Measurements from ENCODE around the gene PGS1. TPM values are rescaled to one million over a fixed set of nuclear protein-coding genes. Genes with fewer than 3 reads are reported as not detected.

The PGS1 gene
- total RNA-seq, 5 donors from 2014 or later (not counting 1 experiment from before 2014, with no cell fraction given): 60.5 to 87.2 (median 78.9) TPM

GRCh38 chr17:78366109-78366848 lies 12.2 kb upstream of the PGS1 start:
- ATAC-seq (replicated peaks in 1 of 4) (no peak), DNase-seq (no peak)
- Mint-ChIP-seq H3K4me1 (peaks cover 0 to 6% (median 4%) of the 10 kb centered on the region in 3 donors), H3K27me3 (peaks cover 0 to 5% of the 10 kb centered on the region in 2 donors), H3K4me3 (no peak overlapping the region), H3K36me3 (no peaks in the 10 kb centered on the region), H3K9me3 (no peaks in the 10 kb centered on the region), H3K27ac (no peak overlapping the region)
- CTCF ChIA-PET: interaction anchor here in 1 of 2 donors (0.5 kb wide), 1 partner anchor 191 kb away, joined by 3 read pairs; no protein-coding TSS in a partner anchor
- Histone ChIP-seq H3K4me1 (ENCODE audit: control insufficient read depth in 1 of 2, extremely low read depth in 1 of 2, insufficient read depth in 2 of 2, low read length in 2 of 2) (peaks cover 0 to 7% of the 10 kb centered on the region in 2 experiments), H3K36me3 (ENCODE audit: control insufficient read depth in 2 of 2, extremely low read depth in 1 of 2, insufficient read depth in 1 of 2, low read length in 1 of 2) (no peaks in the 10 kb centered on the region), H3K4me3 (ENCODE audit: control insufficient read depth in 1 of 2, extremely low read depth in 1 of 2, low read length in 1 of 2) (no peak overlapping the region), H3K9me3 (no peaks in the 10 kb centered on the region), H3K27ac (ENCODE audit: low read length) (no peak overlapping the region), H3K27me3 (replicated peaks in 1 of 2; ENCODE audit: control insufficient read depth in 2 of 2, extremely low read depth in 1 of 2, insufficient read depth in 2 of 2, low read length in 1 of 2) (peaks cover 0 to 24% of the 10 kb centered on the region in 2 experiments)
- 88% methylated on average over 14 of the region's 18 CpGs for WGBS (ENCODE audit: insufficient coverage)
- POLR2A ChIA-PET: no interaction called here

- ATAC-seq (replicated peaks in 1 of 4) (no peak), DNase-seq (no peak)
- ChIA-PET POLR2A (no interaction called here), CTCF (no interaction called here)
- no peaks in the 10 kb centered on the region for H3K9me3 Mint-ChIP-seq
- peaks cover 0 to 5% (median 4%) of the 10 kb centered on the region in 3 donors for H3K4me1 Mint-ChIP-seq
- Histone ChIP-seq H3K4me1 (ENCODE audit: control insufficient read depth in 1 of 2, extremely low read depth in 1 of 2, insufficient read depth in 2 of 2, low read length in 2 of 2) (peaks cover 0 to 6% of the 10 kb centered on the region in 2 experiments), H3K36me3 (ENCODE audit: control insufficient read depth in 2 of 2, extremely low read depth in 1 of 2, insufficient read depth in 1 of 2, low read length in 1 of 2) (no peaks in the 10 kb centered on the region), H3K4me3 (ENCODE audit: control insufficient read depth in 1 of 2, extremely low read depth in 1 of 2, low read length in 1 of 2) (no peak overlapping the region), H3K27ac (ENCODE audit: low read length) (no peak overlapping the region), H3K9me3 (no peaks in the 10 kb centered on the region), H3K27me3 (replicated peaks in 1 of 2; ENCODE audit: control insufficient read depth in 2 of 2, extremely low read depth in 1 of 2, insufficient read depth in 2 of 2, low read length in 1 of 2) (peaks cover 0 to 24% of the 10 kb centered on the region in 2 experiments)
- peaks cover 0 to 5% of the 10 kb centered on the region in 2 donors for H3K27me3 Mint-ChIP-seq
- WGBS (ENCODE audit: insufficient coverage): 86% methylated on average over 1 of the region's 5 CpGs
- H3K27ac Mint-ChIP-seq: no peak overlapping the region
- H3K36me3 Mint-ChIP-seq: no peaks in the 10 kb centered on the region
- H3K4me3 Mint-ChIP-seq: no peak overlapping the region
These were observed 11.3 kb upstream of the PGS1 start for GRCh38 chr17:78367193-78367592.

- POLR2A ChIA-PET: no interaction called here
- H3K27ac Mint-ChIP-seq: no peak overlapping the region
These were observed 10.1 kb upstream of the PGS1 start for GRCh38 chr17:78368348-78368747.

GRCh38 chr17:78368854-78369495 lies 9.5 kb upstream of the PGS1 start:
- H3K4me3 Mint-ChIP-seq: no peak overlapping the region
- H3K27ac ChIP-seq (ENCODE audit: low read length): no peak overlapping the region
- no peak overlapping the region for H3K27ac Mint-ChIP-seq
- H3K27me3 Mint-ChIP-seq: peaks cover 0 to 3% of the 10 kb centered on the region in 2 donors
- peaks cover 0 to 19% of the 10 kb centered on the region in 2 experiments for H3K27me3 ChIP-seq (replicated peaks in 1 of 2; ENCODE audit: control insufficient read depth in 2 of 2, extremely low read depth in 1 of 2, insufficient read depth in 2 of 2, low read length in 1 of 2)
- H3K9me3 ChIP-seq: no peaks in the 10 kb centered on the region
- H3K36me3 Mint-ChIP-seq: no peaks in the 10 kb centered on the region
- WGBS (ENCODE audit: insufficient coverage): 83% methylated on average over 1 of the region's 8 CpGs
- H3K4me1 Mint-ChIP-seq: peaks cover 0 to 5% (median 4%) of the 10 kb centered on the region in 3 donors
- ChIA-PET POLR2A (no interaction called here), CTCF (no interaction called here)
- ATAC-seq (replicated peaks in 1 of 4) (no peak), DNase-seq (no peak)
- H3K36me3 ChIP-seq (ENCODE audit: control insufficient read depth in 2 of 2, extremely low read depth in 1 of 2, insufficient read depth in 1 of 2, low read length in 1 of 2): no peaks in the 10 kb centered on the region
- no peaks in the 10 kb centered on the region for H3K9me3 Mint-ChIP-seq
- H3K4me1 ChIP-seq (ENCODE audit: control insufficient read depth in 1 of 2, extremely low read depth in 1 of 2, insufficient read depth in 2 of 2, low read length in 2 of 2): peaks cover 0 to 6% of the 10 kb centered on the region in 2 experiments
- H3K4me3 ChIP-seq (ENCODE audit: control insufficient read depth in 1 of 2, extremely low read depth in 1 of 2, low read length in 1 of 2): no peak overlapping the region

More at GRCh38 chr17:78368348-78368747, 10.1 kb upstream of the PGS1 start:
- Mint-ChIP-seq H3K9me3 (no peaks in the 10 kb centered on the region), H3K36me3 (no peaks in the 10 kb centered on the region), H3K27me3 (peaks cover 0 to 5% of the 10 kb centered on the region in 2 donors), H3K4me3 (no peak overlapping the region), H3K4me1 (peaks cover 0 to 5% (median 4%) of the 10 kb centered on the region in 3 donors)
- ATAC-seq (replicated peaks in 1 of 4) (no peak), DNase-seq (no peak)
- Histone ChIP-seq H3K27me3 (replicated peaks in 1 of 2; ENCODE audit: control insufficient read depth in 2 of 2, extremely low read depth in 1 of 2, insufficient read depth in 2 of 2, low read length in 1 of 2) (peaks cover 0 to 24% of the 10 kb centered on the region in 2 experiments), H3K27ac (ENCODE audit: low read length) (no peak overlapping the region), H3K4me1 (ENCODE audit: control insufficient read depth in 1 of 2, extremely low read depth in 1 of 2, insufficient read depth in 2 of 2, low read length in 2 of 2) (peaks cover 0 to 6% of the 10 kb centered on the region in 2 experiments), H3K36me3 (ENCODE audit: control insufficient read depth in 2 of 2, extremely low read depth in 1 of 2, insufficient read depth in 1 of 2, low read length in 1 of 2) (no peaks in the 10 kb centered on the region), H3K9me3 (no peaks in the 10 kb centered on the region), H3K4me3 (ENCODE audit: control insufficient read depth in 1 of 2, extremely low read depth in 1 of 2, low read length in 1 of 2) (no peak overlapping the region)
- WGBS (ENCODE audit: insufficient coverage): 63% methylated on average over 2 of the region's 6 CpGs
- CTCF ChIA-PET: no interaction called here

- CTCF ChIA-PET: no interaction called here
- Histone ChIP-seq H3K36me3 (ENCODE audit: control insufficient read depth in 2 of 2, extremely low read depth in 1 of 2, insufficient read depth in 1 of 2, low read length in 1 of 2) (no peaks in the 10 kb centered on the region), H3K4me3 (ENCODE audit: control insufficient read depth in 1 of 2, extremely low read depth in 1 of 2, low read length in 1 of 2) (no peak overlapping the region), H3K4me1 (ENCODE audit: control insufficient read depth in 1 of 2, extremely low read depth in 1 of 2, insufficient read depth in 2 of 2, low read length in 2 of 2) (peaks cover 0 to 5% of the 10 kb centered on the region in 2 experiments), H3K27me3 (replicated peaks in 1 of 2; ENCODE audit: control insufficient read depth in 2 of 2, extremely low read depth in 1 of 2, insufficient read depth in 2 of 2, low read length in 1 of 2) (peaks cover 0 to 18% of the 10 kb centered on the region in 2 experiments), H3K27ac (ENCODE audit: low read length) (no peak overlapping the region), H3K9me3 (no peaks in the 10 kb centered on the region)
- POLR2A ChIA-PET: no interaction called here
- no peaks in the 10 kb centered on the region for H3K36me3 Mint-ChIP-seq
- DNase-seq (no peak), ATAC-seq (replicated peaks in 1 of 4) (no peak)
- 57% methylated on average over 13 of the region's 13 CpGs for WGBS (ENCODE audit: insufficient coverage)
- H3K4me1 Mint-ChIP-seq: peaks cover 0 to 2% (median under 1%) of the 10 kb centered on the region in 3 donors
- no peak overlapping the region for H3K4me3 Mint-ChIP-seq
- H3K27me3 Mint-ChIP-seq: no peaks in the 10 kb centered on the region
- H3K27ac Mint-ChIP-seq: no peak overlapping the region
- no peaks in the 10 kb centered on the region for H3K9me3 Mint-ChIP-seq
These were observed 8.6 kb upstream of the PGS1 start for GRCh38 chr17:78369791-78370381.

- DNase-seq (no peak), ATAC-seq (replicated peaks in 1 of 4) (no peak)
- 94% methylated on average over 3 of the region's 7 CpGs for WGBS (ENCODE audit: insufficient coverage)
- H3K9me3 Mint-ChIP-seq: no peaks in the 10 kb centered on the region
- Histone ChIP-seq H3K27me3 (replicated peaks in 1 of 2; ENCODE audit: control insufficient read depth in 2 of 2, extremely low read depth in 1 of 2, insufficient read depth in 2 of 2, low read length in 1 of 2) (peaks cover 0 to 6% of the 10 kb centered on the region in 2 experiments), H3K36me3 (ENCODE audit: control insufficient read depth in 2 of 2, extremely low read depth in 1 of 2, insufficient read depth in 1 of 2, low read length in 1 of 2) (no peaks in the 10 kb centered on the region), H3K4me1 (ENCODE audit: control insufficient read depth in 1 of 2, extremely low read depth in 1 of 2, insufficient read depth in 2 of 2, low read length in 2 of 2) (no peaks in the 10 kb centered on the region), H3K9me3 (no peaks in the 10 kb centered on the region), H3K4me3 (ENCODE audit: control insufficient read depth in 1 of 2, extremely low read depth in 1 of 2, low read length in 1 of 2) (no peak overlapping the region), H3K27ac (ENCODE audit: low read length) (no peak overlapping the region)
- H3K27ac Mint-ChIP-seq: no peak overlapping the region
- no peaks in the 10 kb centered on the region for H3K4me1 Mint-ChIP-seq
- no peaks in the 10 kb centered on the region for H3K27me3 Mint-ChIP-seq
- no peak overlapping the region for H3K4me3 Mint-ChIP-seq
- no peaks in the 10 kb centered on the region for H3K36me3 Mint-ChIP-seq
- ChIA-PET CTCF (no interaction called here), POLR2A (no interaction called here)
These were observed 7.4 kb upstream of the PGS1 start for GRCh38 chr17:78371056-78371455.

All from T-cell (primary cell).